Measurements from ENCODE around the gene RPL3.

- TF ChIP-seq, protein P1, sequence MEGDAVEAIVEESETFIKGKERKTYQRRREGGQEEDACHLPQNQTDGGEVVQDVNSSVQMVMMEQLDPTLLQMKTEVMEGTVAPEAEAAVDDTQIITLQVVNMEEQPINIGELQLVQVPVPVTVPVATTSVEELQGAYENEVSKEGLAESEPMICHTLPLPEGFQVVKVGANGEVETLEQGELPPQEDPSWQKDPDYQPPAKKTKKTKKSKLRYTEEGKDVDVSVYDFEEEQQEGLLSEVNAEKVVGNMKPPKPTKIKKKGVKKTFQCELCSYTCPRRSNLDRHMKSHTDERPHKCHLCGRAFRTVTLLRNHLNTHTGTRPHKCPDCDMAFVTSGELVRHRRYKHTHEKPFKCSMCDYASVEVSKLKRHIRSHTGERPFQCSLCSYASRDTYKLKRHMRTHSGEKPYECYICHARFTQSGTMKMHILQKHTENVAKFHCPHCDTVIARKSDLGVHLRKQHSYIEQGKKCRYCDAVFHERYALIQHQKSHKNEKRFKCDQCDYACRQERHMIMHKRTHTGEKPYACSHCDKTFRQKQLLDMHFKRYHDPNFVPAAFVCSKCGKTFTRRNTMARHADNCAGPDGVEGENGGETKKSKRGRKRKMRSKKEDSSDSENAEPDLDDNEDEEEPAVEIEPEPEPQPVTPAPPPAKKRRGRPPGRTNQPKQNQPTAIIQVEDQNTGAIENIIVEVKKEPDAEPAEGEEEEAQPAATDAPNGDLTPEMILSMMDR (optimal IDR thresholded peaks at IDR 0.05 in 1 of 3, IDR thresholded peaks at IDR 0.05 in 1 of 3, conservative IDR thresholded peaks at IDR 0.05 in 1 of 3; ENCODE audit: extremely low read depth in 1 of 3, insufficient read depth in 2 of 3, low read length in 3 of 3), result no peak
- TF ChIP-seq EZH2 (IDR thresholded peaks at IDR 0.05; ENCODE audit: low read length), result no peak
These were observed 41.4 kb upstream of the RPL3 start for GRCh38 chr22:39360674-39361413.
